Left ventricle myocardium inferior (tissue), 1 donor: ENCODE results near the gene LDLRAD4. TPM values are rescaled to one million over a fixed set of nuclear protein-coding genes. Genes with fewer than 3 reads are reported as not detected.

Experiments used
- DNase-seq: peaks from one replicate; pipeline ENCODE4 v3.0.0-alpha.2; 2020
- H3K27ac ChIP-seq: fragments of 200-600 bp; replicated peaks from 2 replicates; pipeline ENCODE4 v1.8.0; 2021
- H3K27me3 ChIP-seq: fragments of 200-600 bp; 2 replicates; pipeline ENCODE4 v1.8.0; 2021; ENCODE audit warnings: low read depth
- H3K36me3 ChIP-seq: fragments of 200-600 bp; 2 replicates; pipeline ENCODE4 v1.8.0; 2021
- H3K4me1 ChIP-seq: fragments of 200-600 bp; 2 replicates; pipeline ENCODE4 v1.8.0; 2021
- H3K4me3 ChIP-seq: fragments of 200-600 bp; 2 replicates; pipeline ENCODE4 v1.8.0; 2021; ENCODE audit warnings: mild to moderate bottlenecking, moderate library complexity
- H3K9me3 ChIP-seq: fragments of 200-600 bp; replicated peaks from 2 replicates; pipeline ENCODE4 v1.8.0; 2021
- intact Hi-C: fragments of 100-400 bp; cut with micrococcal nuclease; formaldehyde crosslinking; loops from one replicate; pipeline ENCODE4 v1.11.0; 2022
- total RNA-seq: library from RNA; stranded (reverse); fragmentation: NEBNext Ultra II Directional; extraction: Animal tissue kit (Norgen Biotek cat#: 25700); gene quantifications from one replicate; pipeline ENCODE4 v1.2.1, GENCODE V29; 2021
- TF ChIP-seq, protein P1 (sequence below): fragments of 200-600 bp; IDR thresholded peaks from 2 replicates; pipeline ENCODE4 v1.8.0; 2021; ENCODE audit warnings: antibody characterized with exemption, mild to moderate bottlenecking, borderline replicate concordance
- donor health status: DM: no; HTN: yes; CAD: no; lungs with severe emphysema.

The LDLRAD4 gene
- total RNA-seq, 1 donor from 2014 or later, result 43.3 TPM

DNA sequence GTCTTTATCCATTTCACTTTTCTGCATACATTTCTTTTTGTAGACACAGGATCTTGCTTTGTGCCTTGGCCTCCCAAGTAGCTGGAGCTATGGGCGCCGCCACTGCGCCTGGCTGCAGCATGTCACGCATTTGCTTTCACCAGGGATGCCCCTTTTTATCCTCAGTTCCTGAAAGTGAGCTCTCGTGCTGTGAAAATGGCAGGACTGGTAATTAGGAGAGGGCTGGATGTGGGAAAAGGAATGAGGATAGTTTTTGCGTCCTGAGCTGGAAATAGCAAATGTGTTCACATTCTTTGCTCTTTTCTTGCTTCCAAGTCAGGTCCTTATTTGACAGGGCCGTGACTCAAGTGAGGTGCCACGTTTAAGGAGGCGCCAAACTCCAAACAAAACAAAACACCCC lies 104.6 kb downstream of the LDLRAD4 start:
- Histone ChIP-seq H3K36me3 (no peaks in the 10 kb centered on the region), H3K27me3 (no peaks in the 10 kb centered on the region), H3K9me3 (peaks cover under 1% of the 10 kb centered on the region), H3K4me1 (peaks cover 24% of the 10 kb centered on the region), H3K27ac (no peak overlapping the region), H3K4me3 (no peak overlapping the region)
- TF ChIP-seq, protein P1, sequence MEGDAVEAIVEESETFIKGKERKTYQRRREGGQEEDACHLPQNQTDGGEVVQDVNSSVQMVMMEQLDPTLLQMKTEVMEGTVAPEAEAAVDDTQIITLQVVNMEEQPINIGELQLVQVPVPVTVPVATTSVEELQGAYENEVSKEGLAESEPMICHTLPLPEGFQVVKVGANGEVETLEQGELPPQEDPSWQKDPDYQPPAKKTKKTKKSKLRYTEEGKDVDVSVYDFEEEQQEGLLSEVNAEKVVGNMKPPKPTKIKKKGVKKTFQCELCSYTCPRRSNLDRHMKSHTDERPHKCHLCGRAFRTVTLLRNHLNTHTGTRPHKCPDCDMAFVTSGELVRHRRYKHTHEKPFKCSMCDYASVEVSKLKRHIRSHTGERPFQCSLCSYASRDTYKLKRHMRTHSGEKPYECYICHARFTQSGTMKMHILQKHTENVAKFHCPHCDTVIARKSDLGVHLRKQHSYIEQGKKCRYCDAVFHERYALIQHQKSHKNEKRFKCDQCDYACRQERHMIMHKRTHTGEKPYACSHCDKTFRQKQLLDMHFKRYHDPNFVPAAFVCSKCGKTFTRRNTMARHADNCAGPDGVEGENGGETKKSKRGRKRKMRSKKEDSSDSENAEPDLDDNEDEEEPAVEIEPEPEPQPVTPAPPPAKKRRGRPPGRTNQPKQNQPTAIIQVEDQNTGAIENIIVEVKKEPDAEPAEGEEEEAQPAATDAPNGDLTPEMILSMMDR, result no peak
- intact Hi-C loops, result loop anchor here (10.0 kb wide), 1 partner anchor 108 kb away; the partner anchor contains the start of gene LDLRAD4
- no peak for DNase-seq

DNA sequence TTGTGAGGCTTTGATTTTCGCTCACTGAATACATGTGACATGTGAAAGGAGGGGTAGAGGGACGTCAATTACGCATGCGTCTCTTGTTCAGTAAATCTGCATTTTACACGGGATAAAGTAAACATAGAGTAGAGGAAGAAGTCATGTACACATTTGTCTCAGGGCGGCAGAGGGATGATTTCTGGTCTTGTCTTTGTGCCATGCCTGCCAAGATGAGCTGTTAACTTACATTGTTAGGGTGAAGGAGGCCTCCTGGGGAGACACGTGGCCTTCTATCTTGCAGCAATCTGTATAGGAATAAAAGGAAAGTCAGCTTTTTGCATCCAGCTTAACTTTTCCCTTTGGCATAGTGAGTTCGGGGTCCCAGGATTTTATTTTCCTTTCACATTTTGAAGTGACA lies 106.3 kb downstream of the LDLRAD4 start:
- Histone ChIP-seq H3K27ac (no peak overlapping the region), H3K9me3 (peaks cover 3% of the 10 kb centered on the region), H3K4me3 (no peak overlapping the region), H3K4me1 (peaks cover 9% of the 10 kb centered on the region), H3K36me3 (no peaks in the 10 kb centered on the region), H3K27me3 (no peaks in the 10 kb centered on the region)
- intact Hi-C loops, result loop anchor here (10.0 kb wide), 1 partner anchor 110 kb away; the partner anchor contains the start of gene LDLRAD4
- TF ChIP-seq, protein P1, result no peak
- no peak for DNase-seq

DNA sequence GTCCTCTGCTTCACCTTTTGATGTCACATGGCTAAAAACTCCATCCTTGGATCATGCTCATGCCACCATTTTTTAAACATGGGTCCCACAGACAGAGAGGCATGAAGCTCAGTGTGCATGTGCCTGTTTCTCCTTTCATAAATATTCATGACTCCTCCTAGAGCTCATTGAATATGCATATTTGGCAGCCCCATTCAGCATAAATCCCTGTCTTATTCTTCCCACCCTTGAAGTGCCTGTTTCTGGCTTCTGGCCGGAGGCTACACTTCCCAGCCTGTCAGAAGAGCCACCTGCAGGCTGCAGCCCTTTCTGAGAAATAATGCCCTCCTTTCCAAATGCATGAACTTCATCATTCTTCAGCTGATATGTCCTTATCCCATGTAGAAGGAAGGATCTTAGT lies 109.7 kb downstream of the LDLRAD4 start:
- TF ChIP-seq, protein P1, result no peak
- DNase-seq, result no peak
- Histone ChIP-seq H3K4me1 (no peaks in the 10 kb centered on the region), H3K27ac (no peak overlapping the region), H3K27me3 (no peaks in the 10 kb centered on the region), H3K36me3 (no peaks in the 10 kb centered on the region), H3K9me3 (peaks cover 6% of the 10 kb centered on the region), H3K4me3 (no peak overlapping the region)
- intact Hi-C loops, result loop anchor here (10.0 kb wide), 1 partner anchor 113 kb away; the partner anchor contains the start of gene LDLRAD4

DNA sequence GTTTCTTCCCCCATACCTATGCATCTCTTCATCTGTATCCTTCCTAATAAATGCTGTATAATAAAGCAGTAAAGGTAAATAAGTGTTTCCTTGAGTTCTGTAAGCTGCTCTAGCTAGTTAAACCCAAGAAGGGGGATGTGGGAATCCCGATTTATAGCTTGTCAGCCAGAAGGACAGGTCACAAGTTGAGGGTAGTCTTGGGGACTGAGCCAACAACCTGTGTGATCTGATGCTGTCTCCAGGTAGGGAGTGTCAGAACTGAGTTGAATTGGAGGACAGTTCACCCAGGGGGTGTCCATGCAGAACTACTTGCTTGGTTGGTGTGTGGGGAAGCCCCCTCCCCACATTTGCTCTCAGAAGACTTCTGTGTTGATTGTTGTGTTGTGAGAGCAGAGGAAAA lies 112.4 kb downstream of the LDLRAD4 start:
- Histone ChIP-seq H3K27me3 (no peaks in the 10 kb centered on the region), H3K27ac (no peak overlapping the region), H3K9me3 (peaks cover 19% of the 10 kb centered on the region), H3K4me3 (no peak overlapping the region), H3K36me3 (no peaks in the 10 kb centered on the region), H3K4me1 (peaks cover 3% of the 10 kb centered on the region)
- no peak for DNase-seq
- intact Hi-C loops, result no loop called here
- TF ChIP-seq, protein P1, result no peak

DNA sequence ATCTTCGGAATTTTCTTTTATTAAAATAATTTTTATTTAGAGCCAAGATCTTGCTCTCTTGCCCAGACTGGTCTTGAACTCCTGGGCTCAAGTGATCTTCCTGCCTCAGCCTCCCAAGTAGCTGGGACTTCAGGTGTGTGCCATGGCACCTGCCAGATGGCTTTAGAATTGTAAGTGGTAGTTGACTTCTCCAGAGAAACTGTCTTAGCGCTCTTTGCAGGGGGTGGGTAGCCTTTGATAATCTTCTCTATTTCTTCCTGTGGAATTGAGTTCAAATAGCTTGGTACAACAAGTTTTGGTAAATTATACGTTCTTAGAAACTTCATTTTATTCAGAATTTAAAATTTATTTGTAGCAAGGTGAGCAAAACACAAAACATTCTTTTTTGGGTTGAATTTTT lies 113.3 kb downstream of the LDLRAD4 start:
- intact Hi-C loops, result no loop called here
- Histone ChIP-seq H3K27me3 (no peaks in the 10 kb centered on the region), H3K4me1 (peaks cover 4% of the 10 kb centered on the region), H3K4me3 (no peak overlapping the region), H3K9me3 (peaks cover 19% of the 10 kb centered on the region), H3K36me3 (no peaks in the 10 kb centered on the region), H3K27ac (no peak overlapping the region)
- no peak for DNase-seq
- TF ChIP-seq, protein P1, result no peak

DNA sequence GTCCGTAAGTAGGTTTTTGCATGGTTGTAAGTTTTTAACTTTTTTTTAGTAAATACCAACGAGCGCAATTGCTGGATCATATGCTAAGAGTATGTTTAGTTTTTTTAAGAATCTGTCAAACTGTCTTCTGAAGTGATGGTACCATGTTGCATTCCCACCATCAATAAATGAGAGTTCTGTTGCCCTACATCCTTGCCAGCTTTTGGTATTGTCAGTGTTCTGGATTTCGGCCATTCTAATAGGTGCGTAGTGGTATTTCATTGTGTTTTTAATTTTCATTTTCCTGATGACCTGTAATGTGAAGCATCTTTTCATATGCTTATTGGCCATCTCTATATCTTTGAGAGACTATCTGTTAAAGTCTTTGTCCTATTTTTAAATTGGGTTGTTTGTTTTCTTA lies 114.3 kb downstream of the LDLRAD4 start:
- H3K4me1 ChIP-seq, result peaks cover 5% of the 10 kb centered on the region
- H3K27ac ChIP-seq, result no peak overlapping the region
- peaks cover 19% of the 10 kb centered on the region for H3K9me3 ChIP-seq
- no peaks in the 10 kb centered on the region for H3K36me3 ChIP-seq
- intact Hi-C loops, result no loop called here
- no peak for DNase-seq
- no peak overlapping the region for H3K4me3 ChIP-seq
- TF ChIP-seq, protein P1, result no peak
- no peaks in the 10 kb centered on the region for H3K27me3 ChIP-seq
